Smooth muscle cell (in vitro differentiated cells): ENCODE results near the gene CES1. TPM values are rescaled to one million over a fixed set of nuclear protein-coding genes. Genes with fewer than 3 reads are reported as not detected.
"Not testable (repeated sequence)": the region's sequence is repeated elsewhere in the genome, so short reads cannot be mapped to it uniquely, and the experiment has no call there.

Source experiments
- DNase-seq: peaks from one replicate; lab custom pipeline; 2025; ENCODE audit not compliant: unreplicated experiment; lab: John Stamatoyannopoulos, UW
- H2AFZ ChIP-seq: fragments of 200-600 bp; sonication (generic); 2 replicates; pipeline ENCODE4 v1.6.0; 2016; ENCODE audit warnings: antibody characterized with exemption, low read depth, mild to moderate bottlenecking
- H3F3A ChIP-seq: fragments of 200-600 bp; sonication (generic); 2 replicates; pipeline ENCODE4 v1.6.0; 2017; ENCODE audit warnings: antibody characterized with exemption, low read depth
- H3K27ac ChIP-seq: fragments of 200-600 bp; sonication (generic); 2 replicates; pipeline ENCODE4 v1.5.1; 2016; ENCODE audit warnings: low read depth, mild to moderate bottlenecking
- H3K27me3 ChIP-seq: fragments of 200-600 bp; sonication (generic); 2 replicates; pipeline ENCODE4 v1.6.1; 2016; ENCODE audit warnings: low read depth, mild to moderate bottlenecking
- H3K36me3 ChIP-seq: fragments of 200-600 bp; sonication (generic); 2 replicates; pipeline ENCODE4 v1.5.1; 2016; ENCODE audit warnings: low read depth
- H3K4me1 ChIP-seq: fragments of 200-600 bp; sonication (generic); 2 replicates; pipeline ENCODE4 v1.5.1; 2016; ENCODE audit warnings: low read depth
- H3K4me2 ChIP-seq: fragments of 200-600 bp; sonication (generic); 2 replicates; pipeline ENCODE4 v1.6.0; 2016; ENCODE audit warnings: mild to moderate bottlenecking
- H3K4me3 ChIP-seq: fragments of 200-600 bp; sonication (generic); 2 replicates; pipeline ENCODE4 v1.5.1; 2016; ENCODE audit warnings: mild to moderate bottlenecking
- H3K79me2 ChIP-seq: fragments of 200-600 bp; sonication (generic); 2 replicates; pipeline ENCODE4 v1.6.0; 2016; ENCODE audit warnings: low read depth, mild to moderate bottlenecking
- H3K9ac ChIP-seq: fragments of 200-600 bp; sonication (generic); 2 replicates; pipeline ENCODE4 v1.6.0; 2016; ENCODE audit warnings: low read depth
- H3K9me3 ChIP-seq: fragments of 200-600 bp; sonication (generic); replicated peaks from 2 replicates; pipeline ENCODE4 v1.5.1; 2016; ENCODE audit warnings: low read depth
- H4K20me1 ChIP-seq: fragments of 200-600 bp; sonication (generic); 2 replicates; pipeline ENCODE4 v1.6.0; 2016; ENCODE audit warnings: low read depth
- CTCF ChIP-seq: fragments of 200-600 bp; sonication (generic); IDR thresholded peaks from 2 replicates; pipeline ENCODE4 v1.5.1; 2017; ENCODE audit warnings: borderline replicate concordance, mild to moderate bottlenecking, antibody characterized with exemption; ENCODE audit not compliant: insufficient read depth, poor library complexity, severe bottlenecking
- WGBS: methylation state at CpG from one replicate; pipeline ENCODE4 v1.1.7; 2016; ENCODE audit warnings: low lambda C conversion rate; 5-methylcytosine and 5-hydroxymethylcytosine counted together
- polyA plus RNA-seq: library from polyadenylated mRNA; unstranded; fragments of >200 nt; fragmentation: Nextera tagmentation; extraction: Ambion mirVana; gene quantifications from 2 replicates; pipeline ENCODE4 v1.2.1, GENCODE V29; 2016
- total RNA-seq: library from RNA; depleted of rRNA; stranded (reverse); fragments of >200 nt; gene quantifications from 2 replicates; pipeline ENCODE4 v1.2.3, GENCODE V29; 2014

Gene CES1
- total and polyA plus RNA-seq, 2 experiments from 2014 or later = 0.74 TPM; not detected in 1

- Histone ChIP-seq H3K36me3 (no peaks in the 10 kb centered on the region), H3K79me2 (no peaks in the 10 kb centered on the region), H4K20me1 (no peaks in the 10 kb centered on the region), H3K27me3 (no peaks in the 10 kb centered on the region), H3K9me3 (no peaks in the 10 kb centered on the region), H3K4me1 (no peaks in the 10 kb centered on the region), H3F3A (no peaks in the 10 kb centered on the region), H3K9ac (no peak overlapping the region), H2AFZ (no peak overlapping the region), H3K4me2 (no peak overlapping the region), H3K4me3 (no peak overlapping the region), H3K27ac (no peak overlapping the region)
- no peak for TF ChIP-seq CTCF
- no peak for DNase-seq
- 97% methylated on average over 4 of the region's 4 CpGs for WGBS
Observed at GRCh38 chr16:55756963-55757362, 75.9 kb downstream of the CES1 start.

DNA sequence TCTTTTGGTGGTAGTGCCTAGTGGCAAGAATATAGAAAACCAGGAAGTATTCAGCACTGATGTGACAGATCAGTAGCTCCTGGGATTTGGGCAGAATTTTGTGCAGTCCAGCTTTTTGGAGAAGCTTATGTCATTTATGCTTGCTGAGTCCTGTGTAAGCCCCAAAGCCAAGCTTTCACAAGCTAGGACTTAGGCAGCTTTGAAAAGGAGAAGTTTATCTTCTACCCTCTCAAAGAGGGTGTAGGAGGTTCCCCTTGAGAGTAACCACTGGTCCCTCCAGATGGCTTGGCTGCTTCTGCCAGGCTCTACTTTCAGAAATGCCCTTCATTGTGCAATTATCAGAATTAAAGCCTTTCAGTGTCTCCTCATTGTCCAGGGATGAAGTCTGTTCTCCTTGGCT lies 78.8 kb downstream of the CES1 start:
- H3K9ac ChIP-seq = no peak overlapping the region
- no peaks in the 10 kb centered on the region for H3K27me3 ChIP-seq
- H4K20me1 ChIP-seq = no peaks in the 10 kb centered on the region
- H3K27ac ChIP-seq = no peak overlapping the region
- H3K79me2 ChIP-seq = no peaks in the 10 kb centered on the region
- no peak overlapping the region for H3K4me3 ChIP-seq
- no peaks in the 10 kb centered on the region for H3K4me1 ChIP-seq
- no peak overlapping the region for H3K4me2 ChIP-seq
- H3K9me3 ChIP-seq = no peaks in the 10 kb centered on the region
- no peaks in the 10 kb centered on the region for H3F3A ChIP-seq
- DNase-seq = no peak
- H2AFZ ChIP-seq = no peak overlapping the region
- no peaks in the 10 kb centered on the region for H3K36me3 ChIP-seq
- TF ChIP-seq CTCF = no peak

DNA sequence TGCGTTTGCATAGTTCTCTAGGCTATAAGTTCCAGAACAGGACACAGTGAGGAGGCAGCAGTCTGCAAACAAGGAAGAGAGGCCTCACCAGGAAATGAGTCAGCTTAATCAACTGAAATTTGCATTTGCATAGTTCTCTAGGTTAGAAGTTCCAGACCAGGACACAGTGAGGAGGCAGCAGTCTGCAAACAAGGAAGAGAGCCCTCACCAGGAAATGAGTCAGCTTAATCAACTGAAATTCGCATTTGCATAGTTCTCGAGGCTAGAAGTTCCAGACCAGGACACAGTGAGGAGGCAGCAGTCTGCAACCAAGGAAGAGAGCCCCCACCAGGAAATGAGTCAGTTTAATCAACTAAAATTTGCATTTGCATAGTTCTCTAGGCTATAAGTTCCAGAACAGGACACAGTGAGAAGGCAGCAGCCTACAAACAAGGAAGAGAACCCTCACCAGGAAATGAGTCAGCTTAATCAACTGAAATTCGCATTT lies 79.7 kb downstream of the CES1 start:
- H3K9me3 ChIP-seq, H3K36me3 ChIP-seq, H3K27ac ChIP-seq, H3K4me3 ChIP-seq, H2AFZ ChIP-seq, H3F3A ChIP-seq, H4K20me1 ChIP-seq, H3K9ac ChIP-seq, H3K79me2 ChIP-seq, H3K4me1 ChIP-seq, H3K4me2 ChIP-seq, DNase-seq, H3K27me3 ChIP-seq: not testable (repeated sequence)
- 54% methylated on average over 4 of the region's 4 CpGs for WGBS

Other genes with a start within 250 kb of the CES1 start
- gene SLC6A2, start 177.1 kb downstream of the CES1 start, total RNA-seq = 0.22 and 1.2 TPM in 2 replicates
- 0.33 TPM in 1 of 2 replicates, not detected in the other for gene SLC6A2, start 177.1 kb downstream of the CES1 start, polyA plus RNA-seq
- gene CES5A, start 42.3 kb upstream of the CES1 start, total RNA-seq = not detected in 2 replicates
- not detected in 2 replicates for gene CES5A, start 42.3 kb upstream of the CES1 start, polyA plus RNA-seq